Lower leg skin (tissue), 4 donors: Measurements from ENCODE around the gene MDM2. TPM values are rescaled to one million over a fixed set of nuclear protein-coding genes. Genes with fewer than 3 reads are reported as not detected.

ENCODE experiments used
- DNase-seq, 2 donors: peaks; one replicate each; pipeline ENCODE4 v3.0.0-alpha.2; 2019; ENCODE audit warnings: low spot score in 2 of 2
- H3K4me3 ChIP-seq: fragments of 200-600 bp; sonication (generic); 2 replicates; pipeline ENCODE4 v1.5.1; 2017; ENCODE audit warnings: mild to moderate bottlenecking, low read depth; ENCODE audit not compliant: poor library complexity, severe bottlenecking
- POLR2A ChIP-seq, 2 donors: fragments of 450-650 bp; IDR thresholded peaks; one replicate each; pipeline ENCODE4 v1.6.1; 2016 to 2017; ENCODE audit warnings: antibody characterized with exemption in 2 of 2, mild to moderate bottlenecking in 1 of 2, moderate library complexity in 1 of 2
- whole genome bisulfite sequencing, 2 donors: methylation state at CpG; one replicate each; pipeline ENCODE4 v1.1.5; 2018; 5-methylcytosine and 5-hydroxymethylcytosine counted together
- intact Hi-C: fragments of 100-400 bp; cut with DNase I; formaldehyde crosslinking; loops from one replicate; pipeline ENCODE4 v1.15.0; 2023; ENCODE audit warnings: low total_unique reads
- total RNA-seq, 4 donors: library from RNA; depleted of rRNA; stranded (reverse); fragments of >200 nt; gene quantifications; one replicate each; pipeline ENCODE4 v1.1.0, GENCODE V29; 2016
- TF ChIP-seq, protein P1 (sequence below), 3 donors: fragments of 450-650 bp; IDR thresholded peaks; one replicate each; pipeline ENCODE4 v1.5.1; 2016; ENCODE audit warnings: antibody characterized with exemption in 3 of 3, mild to moderate bottlenecking in 3 of 3, moderate library complexity in 2 of 3

The MDM2 gene
- total RNA-seq, 4 donors from 2014 or later, result 50.0 to 73.4 (median 60.3) TPM

DNA sequence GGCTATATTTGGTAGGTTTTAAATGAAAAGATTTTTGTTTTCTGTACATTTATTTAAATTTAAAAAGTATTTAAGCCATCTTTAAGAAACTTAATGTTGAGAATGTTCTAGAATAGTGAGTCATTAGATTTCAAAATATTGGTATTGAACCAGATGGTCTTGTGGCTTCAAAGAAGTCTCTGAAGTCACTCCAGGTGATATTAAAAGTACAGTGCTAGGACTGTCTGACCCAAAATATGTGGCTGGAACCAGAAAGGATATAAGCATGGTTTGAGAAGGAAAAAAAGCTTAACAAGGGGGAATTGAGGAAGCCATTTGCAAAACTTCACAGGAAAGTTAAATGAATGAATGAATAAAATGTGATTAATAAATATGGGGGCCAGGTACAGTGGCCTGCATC is 28.7 kb upstream of the MDM2 start:
- DNase-seq, result no peak
- H3K4me3 ChIP-seq, result no peak overlapping the region
- intact Hi-C loops, result no loop called here
- TF ChIP-seq, protein P1, sequence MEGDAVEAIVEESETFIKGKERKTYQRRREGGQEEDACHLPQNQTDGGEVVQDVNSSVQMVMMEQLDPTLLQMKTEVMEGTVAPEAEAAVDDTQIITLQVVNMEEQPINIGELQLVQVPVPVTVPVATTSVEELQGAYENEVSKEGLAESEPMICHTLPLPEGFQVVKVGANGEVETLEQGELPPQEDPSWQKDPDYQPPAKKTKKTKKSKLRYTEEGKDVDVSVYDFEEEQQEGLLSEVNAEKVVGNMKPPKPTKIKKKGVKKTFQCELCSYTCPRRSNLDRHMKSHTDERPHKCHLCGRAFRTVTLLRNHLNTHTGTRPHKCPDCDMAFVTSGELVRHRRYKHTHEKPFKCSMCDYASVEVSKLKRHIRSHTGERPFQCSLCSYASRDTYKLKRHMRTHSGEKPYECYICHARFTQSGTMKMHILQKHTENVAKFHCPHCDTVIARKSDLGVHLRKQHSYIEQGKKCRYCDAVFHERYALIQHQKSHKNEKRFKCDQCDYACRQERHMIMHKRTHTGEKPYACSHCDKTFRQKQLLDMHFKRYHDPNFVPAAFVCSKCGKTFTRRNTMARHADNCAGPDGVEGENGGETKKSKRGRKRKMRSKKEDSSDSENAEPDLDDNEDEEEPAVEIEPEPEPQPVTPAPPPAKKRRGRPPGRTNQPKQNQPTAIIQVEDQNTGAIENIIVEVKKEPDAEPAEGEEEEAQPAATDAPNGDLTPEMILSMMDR (IDR thresholded peaks at IDR 0.05), result no peak
- no peak for TF ChIP-seq POLR2A (IDR thresholded peaks at IDR 0.05)

- TF ChIP-seq POLR2A (IDR thresholded peaks at IDR 0.05), result no peak
- TF ChIP-seq, protein P1 (IDR thresholded peaks at IDR 0.05), result no peak
- peak in 1 of 2 donors; percentile 76 for DNase-seq
- WGBS, 2 donors, result 92 to 99% methylated on average over 6 of the region's 6 CpGs
- intact Hi-C loops, result no loop called here
- no peak overlapping the region for H3K4me3 ChIP-seq
Measured at GRCh38 chr12:68780731-68781130, 27.2 kb upstream of the MDM2 start.

DNA sequence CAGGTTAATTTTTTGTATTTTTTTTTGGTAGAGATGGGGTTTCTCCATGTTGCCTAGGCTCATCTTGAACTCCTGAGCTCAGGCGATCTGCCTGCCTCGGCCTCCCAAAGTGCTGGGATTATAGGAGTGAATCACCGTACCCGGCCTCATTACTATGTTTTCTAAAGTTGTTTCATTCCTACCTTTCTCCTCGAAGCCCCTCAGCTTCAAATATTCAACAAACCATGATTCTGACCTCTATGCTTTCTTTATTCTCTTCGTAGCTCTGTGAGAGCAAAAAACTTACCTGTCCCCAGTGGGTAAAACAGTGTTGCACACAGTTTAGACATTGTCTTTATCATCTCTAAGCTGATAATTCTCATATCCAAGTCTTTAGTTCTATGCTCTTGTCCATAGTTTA is 26.2 kb upstream of the MDM2 start:
- TF ChIP-seq, protein P1 (IDR thresholded peaks at IDR 0.05), result no peak
- no peak for TF ChIP-seq POLR2A (IDR thresholded peaks at IDR 0.05)
- H3K4me3 ChIP-seq, result no peak overlapping the region
- DNase-seq, result no peak
- intact Hi-C loops, result no loop called here
- 95 to 96% methylated on average over 6 of the region's 6 CpGs for WGBS, 2 donors

- 72 to 82% methylated on average over 8 of the region's 8 CpGs for WGBS, 2 donors
- DNase-seq, result peak in 1 of 2 donors; percentile 28
- intact Hi-C loops, result no loop called here
- no peak for TF ChIP-seq POLR2A (IDR thresholded peaks at IDR 0.05)
- TF ChIP-seq, protein P1 (IDR thresholded peaks at IDR 0.05), result no peak
- H3K4me3 ChIP-seq, result no peak overlapping the region
Measured at GRCh38 chr12:68784015-68784414, 24.0 kb upstream of the MDM2 start.

GRCh38 chr12:68785358-68785757 is 22.6 kb upstream of the MDM2 start:
- intact Hi-C loops, result no loop called here
- TF ChIP-seq, protein P1 (IDR thresholded peaks at IDR 0.05), result no peak
- TF ChIP-seq POLR2A (IDR thresholded peaks at IDR 0.05), result no peak
- 53 to 66% methylated on average over 2 of the region's 2 CpGs for WGBS, 2 donors
- DNase-seq, result no peak
- no peak overlapping the region for H3K4me3 ChIP-seq

DNA sequence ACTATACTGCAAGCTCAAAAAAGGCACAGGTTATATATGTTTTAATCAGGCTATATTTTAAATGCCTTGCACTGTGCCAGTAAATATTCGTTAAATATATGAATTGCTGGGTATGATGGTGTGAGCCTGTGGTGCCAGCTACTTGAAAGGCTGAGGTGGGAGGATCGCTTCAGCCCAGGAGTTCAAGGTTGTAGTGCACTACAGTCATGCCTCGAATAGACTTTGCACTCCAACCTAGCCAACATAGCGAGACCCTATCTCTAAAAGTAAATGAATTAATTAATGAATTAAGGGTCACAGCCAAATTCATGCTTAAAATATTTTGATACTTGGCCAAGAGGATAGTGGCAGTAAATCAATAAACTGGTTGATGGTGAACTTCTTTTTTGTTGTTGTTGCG is 22.2 kb upstream of the MDM2 start:
- intact Hi-C loops, result no loop called here
- no peak overlapping the region for H3K4me3 ChIP-seq
- no peak for DNase-seq
- 87 to 89% methylated on average over 5 of the region's 5 CpGs for WGBS, 2 donors
- no peak for TF ChIP-seq POLR2A (IDR thresholded peaks at IDR 0.05)
- TF ChIP-seq, protein P1 (IDR thresholded peaks at IDR 0.05), result no peak
